HepG2 (cell line): ENCODE results near the gene RIMOC1. TPM values are rescaled to one million over a fixed set of nuclear protein-coding genes. Genes with fewer than 3 reads are reported as not detected.

Source experiments
- CEBPG ChIP-seq: IDR thresholded peaks from 2 replicates; pipeline ENCODE4 v1.6.1; 2016
- CENPT ChIP-seq: sonication (generic); formaldehyde crosslinking; IDR thresholded peaks from 2 replicates; pipeline ENCODE4 v1.8.0; 2022; ENCODE audit warnings: low read depth, mild to moderate bottlenecking, moderate library complexity, missing genetic modification reagents
- KAT2B ChIP-seq: fragments of 150-350 bp; IDR thresholded peaks from 2 replicates; pipeline ENCODE4 v1.6.1; 2014; ENCODE audit warnings: low read depth, low read length, borderline replicate concordance
- MIXL1 ChIP-seq: IDR thresholded peaks from 2 replicates; pipeline ENCODE4 v1.6.1; 2016
- MNT ChIP-seq: fragments of 450-650 bp; IDR thresholded peaks from 2 replicates; pipeline ENCODE4 v1.6.1; 2016
- NFKBIZ ChIP-seq: IDR thresholded peaks from 2 replicates; pipeline ENCODE4 v1.6.1; 2018; ENCODE audit warnings: missing genetic modification reagents, missing compliant biosample characterization
- PAXIP1 ChIP-seq: sonication (generic); formaldehyde crosslinking; conservative IDR thresholded peaks from 2 replicates; pipeline ENCODE4 v1.4.0; 2020; ENCODE audit warnings: mild to moderate bottlenecking, missing genetic modification reagents, moderate library complexity
- SIX1 ChIP-seq: sonication (generic); formaldehyde crosslinking; IDR thresholded peaks from 2 replicates; pipeline ENCODE4 v1.4.0; 2020; ENCODE audit warnings: missing genetic modification reagents, borderline replicate concordance
- SNAPC2 ChIP-seq: sonication (generic); formaldehyde crosslinking; IDR thresholded peaks from 2 replicates; pipeline ENCODE4 v1.8.1; 2022; ENCODE audit warnings: mild to moderate bottlenecking, missing genetic modification reagents
- TBL1XR1 ChIP-seq: fragments of 150-350 bp; IDR thresholded peaks from 2 replicates; pipeline ENCODE4 v1.6.1; 2014; ENCODE audit warnings: borderline replicate concordance, low read length; ENCODE audit not compliant: partially characterized antibody
- ZBTB40 ChIP-seq, 2 experiments: fragments of 450-650 bp in 1 of 2; sonication (generic) in 1 of 2; formaldehyde crosslinking in 1 of 2; IDR thresholded peaks; 2 replicates each; pipeline versions ENCODE4 v1.6.1 to v1.8.0; 2016 to 2022; ENCODE audit warnings: antibody characterized with exemption in 1 of 2, mild to moderate bottlenecking in 1 of 2, missing genetic modification reagents in 1 of 2
- ZMYM2 ChIP-seq: sonication (generic); formaldehyde crosslinking; IDR thresholded peaks from 2 replicates; pipeline ENCODE4 v1.8.0; 2022; ENCODE audit warnings: mild to moderate bottlenecking, missing genetic modification reagents
- ZNF232 ChIP-seq: sonication (generic); formaldehyde crosslinking; IDR thresholded peaks from 2 replicates; pipeline ENCODE4 v1.4.0; 2020; ENCODE audit warnings: missing genetic modification reagents, borderline replicate concordance
- polyA plus RNA-seq, 8 experiments: library from polyadenylated mRNA; depleted of rRNA in 3 of 8; stranded (reverse) in 7 of 8; unstranded in 1 of 8; fragments of >200 nt; fragmentation: Illumina TruSeq in 4 of 8; extraction: Trizol in 4 of 8; gene quantifications; 2 replicates each; pipeline versions ENCODE4 v1.2.1 to v1.2.3, GENCODE V29; 2011 to 2016; ENCODE audit warnings: low read depth in 4 of 8, missing spikeins in 1 of 8, mixed read lengths in 1 of 8; ENCODE audit not compliant: insufficient read depth in 1 of 8
- total RNA-seq, 5 experiments: library from RNA; depleted of rRNA; stranded (reverse); fragments of >200 nt; fragmentation: Illumina TruSeq; extraction: Trizol; gene quantifications; 2 replicates each; pipeline ENCODE4 v1.2.3, GENCODE V29; 2016; ENCODE audit warnings: low read depth in 1 of 5

RIMOC1 gene
- total and polyA plus RNA-seq, 2 of the 13 experiments (the other 11 are each of a cell fraction or from before 2014, with no cell fraction given): 16.3 to 16.9 TPM

- TF ChIP-seq ZBTB40 (IDR thresholded peaks at IDR 0.05): no peak; the same call in 1 of the 2 replicates
- TF ChIP-seq ZBTB40 (CRISPR knock-in tag; IDR thresholded peaks at IDR 0.05): peak; percentile 91; the same call in 1 of the 2 replicates
- TF ChIP-seq KAT2B: no peak
- TF ChIP-seq SNAPC2 (CRISPR knock-in tag): no peak; the same call in 1 of the 2 replicates
- TF ChIP-seq SIX1 (CRISPR knock-in tag): peak; percentile 32; the same call in 1 of the 2 replicates
- 0 out of 2 replicates have a peak, but pooled peaks have one; percentile 61 for TF ChIP-seq CENPT (CRISPR knock-in tag)
- TF ChIP-seq ZNF232 (CRISPR knock-in tag): peak; percentile 87; the same call in 1 of the 2 replicates
- peak; percentile 83 for TF ChIP-seq MNT
- TF ChIP-seq TBL1XR1: peak; percentile 60
- TF ChIP-seq MIXL1: peak; percentile 51; the same call in 1 of the 2 replicates
- no peak for TF ChIP-seq ZMYM2 (CRISPR knock-in tag)
- TF ChIP-seq PAXIP1 (CRISPR knock-in tag): peak; percentile 65
- TF ChIP-seq NFKBIZ (CRISPR knock-in tag): no peak
- TF ChIP-seq CEBPG (CRISPR knock-in tag): peak; percentile 6; the same call in 1 of the 2 replicates
These were observed at the start of gene RIMOC1 (continued) for GRCh38 chr5:41903892-41904799.
